Natural killer cell treated with Interleukin-12 subunit alpha and Interleukin-12 subunit beta and Interleukin-15 and Interleukin-18, amount 100 ng/mL, for 72 hours (primary cell): ENCODE results near the gene ABCA2. TPM values are rescaled to one million over a fixed set of nuclear protein-coding genes. Genes with fewer than 3 reads are reported as not detected.

Experiments used
- ATAC-seq, 2 donors: fragments of 150-1000 bp; cut with Tn5 transposase in 1 of 2; sonication (Bioruptor Pico), chemical (Tn5 transposase) in 1 of 2; 2 replicates each; pipeline ENCODE4 v1.10.0; 2021
- DNase-seq: peaks from one replicate; pipeline ENCODE4 v3.0.0; 2022; ENCODE audit warnings: low spot score
- H3K27ac Mint-ChIP-seq, 2 donors: 1 replicate in 1 of 2; 2 replicates in 1 of 2; pipeline ENCODE4 v1.8.0; 2022; ENCODE audit warnings: mixed read lengths in 2 of 2, mild to moderate bottlenecking in 1 of 2, moderate library complexity in 1 of 2
- H3K27me3 Mint-ChIP-seq, 2 donors: 1 replicate in 1 of 2; 2 replicates in 1 of 2; pipeline ENCODE4 v1.8.0; 2022; ENCODE audit warnings: mixed read lengths in 2 of 2
- H3K36me3 Mint-ChIP-seq: one replicate; pipeline ENCODE4 v1.8.0; 2022; ENCODE audit warnings: mixed read lengths
- H3K4me1 Mint-ChIP-seq, 2 donors: 1 replicate in 1 of 2; 2 replicates in 1 of 2; pipeline ENCODE4 v1.8.0; 2022; ENCODE audit warnings: low read depth in 2 of 2, mixed read lengths in 2 of 2, mild to moderate bottlenecking in 1 of 2
- H3K4me3 Mint-ChIP-seq: one replicate; pipeline ENCODE4 v1.8.0; 2022; ENCODE audit warnings: mixed read lengths
- H3K9me3 Mint-ChIP-seq: 2 replicates; pipeline ENCODE4 v1.8.0; 2022; ENCODE audit warnings: mixed read lengths
- total RNA-seq, 2 donors: library from RNA; stranded (reverse); gene quantifications; one replicate each; pipeline ENCODE4 v1.2.3, GENCODE V29; 2022

The ABCA2 gene
- total RNA-seq, 2 donors from 2014 or later = 77.6 to 109 TPM

DNA sequence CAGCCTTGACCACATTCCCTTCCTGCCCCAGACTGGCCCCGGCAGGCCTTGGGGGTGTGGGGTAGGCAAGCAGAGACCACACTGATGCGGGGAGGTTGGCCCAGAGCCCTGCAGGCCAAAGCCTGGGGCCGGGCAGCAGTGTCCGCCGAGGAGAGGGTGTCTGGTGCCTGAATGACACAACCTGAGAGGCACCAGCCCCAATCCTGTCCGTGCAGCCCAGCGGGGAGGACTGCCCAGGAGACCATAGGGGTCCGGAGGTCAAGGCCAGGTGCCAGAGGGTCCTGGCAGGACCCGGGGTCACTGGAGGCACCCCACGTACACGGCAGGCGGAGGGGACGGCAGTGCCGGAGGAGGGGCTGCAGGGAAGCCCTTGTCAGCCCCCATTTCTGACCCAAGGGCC is 56.3 kb downstream of the ABCA2 start:
- H3K4me1 Mint-ChIP-seq = peaks cover 6 to 13% of the 10 kb centered on the region in 2 donors
- no peaks in the 10 kb centered on the region for H3K36me3 Mint-ChIP-seq
- no peak overlapping the region for H3K27ac Mint-ChIP-seq
- H3K4me3 Mint-ChIP-seq = no peak overlapping the region
- no peaks in the 10 kb centered on the region for H3K9me3 Mint-ChIP-seq
- no peak for DNase-seq
- H3K27me3 Mint-ChIP-seq = no peaks in the 10 kb centered on the region
- no peak for ATAC-seq

DNA sequence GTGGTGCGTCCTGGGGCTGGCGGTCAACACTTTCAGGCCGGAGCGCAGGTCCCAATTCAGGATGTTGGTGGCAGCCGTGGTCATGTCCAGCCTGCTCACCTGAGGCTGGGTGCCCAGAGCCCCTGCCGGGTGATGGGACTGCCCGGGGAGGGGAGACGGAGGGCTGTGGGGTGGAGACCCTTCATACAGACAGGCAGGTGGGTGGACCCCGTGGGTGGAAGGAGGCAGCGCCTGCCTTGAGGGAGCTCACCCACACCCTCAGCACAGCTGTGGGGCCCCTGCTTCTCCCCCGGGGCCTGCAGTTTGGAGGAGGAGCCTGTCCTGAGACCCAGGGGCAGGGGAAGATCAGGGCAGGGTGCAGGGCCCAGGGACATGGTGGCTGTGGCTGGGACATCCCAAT is 57.7 kb downstream of the ABCA2 start:
- ATAC-seq (no peak), DNase-seq (no peak)
- Mint-ChIP-seq H3K4me1 (peaks cover 11 to 14% of the 10 kb centered on the region in 2 donors), H3K27ac (no peak overlapping the region), H3K4me3 (no peak overlapping the region), H3K27me3 (no peaks in the 10 kb centered on the region), H3K9me3 (no peaks in the 10 kb centered on the region), H3K36me3 (no peaks in the 10 kb centered on the region)

- Mint-ChIP-seq H3K27ac (no peak overlapping the region), H3K36me3 (no peaks in the 10 kb centered on the region), H3K4me3 (no peak overlapping the region), H3K9me3 (no peaks in the 10 kb centered on the region), H3K4me1 (peaks cover 7 to 11% of the 10 kb centered on the region in 2 donors), H3K27me3 (no peaks in the 10 kb centered on the region)
- no peak for ATAC-seq
- DNase-seq = no peak
Observed at GRCh38 chr9:136969774-136970173, 58.3 kb downstream of the ABCA2 start.

DNA sequence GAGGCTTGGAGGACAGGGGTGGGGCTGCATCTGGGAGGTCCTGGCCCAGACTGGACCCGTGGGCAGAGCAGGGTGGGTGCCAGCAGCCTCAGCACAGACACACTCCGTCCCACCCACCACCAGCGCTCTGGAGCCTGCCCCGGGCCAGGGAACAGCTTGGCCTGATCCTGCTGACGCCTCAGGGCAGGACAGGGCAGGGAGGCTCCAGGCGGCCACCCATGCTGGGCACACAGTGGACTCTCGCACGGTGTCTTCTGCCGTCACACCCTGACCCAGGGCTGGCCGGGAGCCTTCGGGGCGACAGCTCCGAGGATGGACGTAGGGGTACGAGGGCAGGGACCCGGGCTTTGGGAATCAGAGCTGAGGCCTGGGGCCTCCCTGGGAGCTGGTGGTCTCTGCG is 58.9 kb downstream of the ABCA2 start:
- Mint-ChIP-seq H3K27ac (no peak overlapping the region), H3K27me3 (no peaks in the 10 kb centered on the region), H3K4me1 (peaks cover 7 to 11% of the 10 kb centered on the region in 2 donors), H3K36me3 (no peaks in the 10 kb centered on the region), H3K4me3 (no peak overlapping the region), H3K9me3 (no peaks in the 10 kb centered on the region)
- ATAC-seq (no peak), DNase-seq (no peak)

DNA sequence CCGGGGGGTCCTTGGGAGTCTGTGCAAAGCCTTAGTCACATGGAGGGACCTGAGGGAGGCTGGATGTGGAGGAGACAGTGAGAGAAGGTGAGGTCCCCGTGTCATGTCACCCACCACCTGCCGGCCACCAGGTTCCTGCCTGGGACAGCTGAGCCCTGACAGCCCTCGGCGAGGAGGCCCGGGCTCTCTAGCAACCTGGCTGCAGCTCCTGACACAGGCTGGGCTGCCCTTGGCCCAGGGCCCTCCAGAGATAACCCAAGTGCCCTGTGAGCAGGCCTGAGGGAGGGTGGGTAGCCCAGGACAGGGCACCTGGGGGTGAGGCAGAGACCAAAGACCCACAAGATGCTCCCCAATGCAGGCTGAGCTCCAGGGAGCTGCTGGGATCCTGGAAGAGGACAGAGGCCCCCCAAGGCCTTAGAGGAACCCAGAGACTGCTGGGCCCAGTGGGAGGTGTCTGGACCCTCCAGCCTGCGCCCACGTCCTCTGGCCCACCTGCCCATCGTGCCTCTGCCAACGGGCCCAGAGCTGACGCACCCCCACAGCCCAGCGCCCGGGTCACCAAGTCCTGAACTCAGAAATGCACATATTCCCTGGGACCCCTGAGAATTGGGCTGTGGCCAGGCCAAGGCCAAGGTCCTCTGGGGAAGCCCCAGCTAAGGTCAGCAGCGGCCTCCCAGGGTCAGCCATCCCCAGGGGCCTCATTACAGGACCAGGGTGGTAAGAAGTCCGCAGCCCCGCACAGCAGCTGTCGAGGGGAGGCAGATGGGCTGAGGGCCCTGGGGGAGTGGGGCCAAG is 59.5 kb downstream of the ABCA2 start:
- DNase-seq (no peak), ATAC-seq (no peak)
- H3K36me3 Mint-ChIP-seq = no peaks in the 10 kb centered on the region
- no peaks in the 10 kb centered on the region for H3K9me3 Mint-ChIP-seq
- no peaks in the 10 kb centered on the region for H3K27me3 Mint-ChIP-seq
- H3K27ac Mint-ChIP-seq = no peak overlapping the region
- H3K4me3 Mint-ChIP-seq = no peak overlapping the region
- peaks cover 7 to 11% of the 10 kb centered on the region in 2 donors for H3K4me1 Mint-ChIP-seq

- peak; percentile 39 to 52 for ATAC-seq
- H3K27me3 Mint-ChIP-seq = no peaks in the 10 kb centered on the region
- H3K4me1 Mint-ChIP-seq = peaks cover 19% of the 10 kb centered on the region in 2 donors
- H3K36me3 Mint-ChIP-seq = no peaks in the 10 kb centered on the region
- H3K4me3 Mint-ChIP-seq = peak overlapping the region; percentile 73
- H3K27ac Mint-ChIP-seq = peak overlapping the region; percentile 43 to 91
- no peaks in the 10 kb centered on the region for H3K9me3 Mint-ChIP-seq
- DNase-seq = no peak
Observed at GRCh38 chr9:136965771-136966484, 62.1 kb downstream of the ABCA2 start.

GRCh38 chr9:136964833-136965422 is 63.1 kb downstream of the ABCA2 start:
- H3K36me3 Mint-ChIP-seq = no peaks in the 10 kb centered on the region
- peaks cover 22 to 27% of the 10 kb centered on the region in 2 donors for H3K4me1 Mint-ChIP-seq
- DNase-seq (no peak), ATAC-seq (no peak)
- no peaks in the 10 kb centered on the region for H3K9me3 Mint-ChIP-seq
- no peak overlapping the region for H3K27ac Mint-ChIP-seq
- H3K27me3 Mint-ChIP-seq = no peaks in the 10 kb centered on the region
- no peak overlapping the region for H3K4me3 Mint-ChIP-seq

- Mint-ChIP-seq H3K27ac (no peak overlapping the region), H3K27me3 (no peaks in the 10 kb centered on the region), H3K4me1 (peaks cover 23 to 27% of the 10 kb centered on the region in 2 donors), H3K36me3 (no peaks in the 10 kb centered on the region), H3K9me3 (no peaks in the 10 kb centered on the region), H3K4me3 (no peak overlapping the region)
- DNase-seq (no peak), ATAC-seq (no peak)
Observed at GRCh38 chr9:136964171-136964689, 63.8 kb downstream of the ABCA2 start.

DNA sequence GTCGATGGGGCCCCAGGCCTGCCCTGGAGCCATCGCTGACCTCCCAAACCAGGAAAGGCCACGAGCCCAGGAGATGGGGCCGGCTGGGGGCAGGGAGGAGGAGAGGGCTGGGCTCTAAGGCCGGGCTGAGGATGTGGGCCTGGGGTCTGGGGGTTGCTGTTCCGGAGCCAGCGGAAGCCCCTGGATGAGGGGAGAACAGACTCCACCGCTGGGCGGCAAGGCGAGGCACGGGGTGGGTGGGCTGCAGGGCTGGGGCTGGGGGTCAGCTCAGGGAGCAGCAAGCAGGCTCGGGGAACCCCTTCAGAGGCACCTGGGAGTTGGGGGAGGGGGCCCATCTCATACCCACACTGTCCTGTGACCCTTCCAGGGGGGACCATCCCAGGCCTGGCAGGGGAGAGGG is 64.3 kb downstream of the ABCA2 start:
- ATAC-seq (no peak), DNase-seq (no peak)
- H3K36me3 Mint-ChIP-seq = no peaks in the 10 kb centered on the region
- peaks cover 23 to 29% of the 10 kb centered on the region in 2 donors for H3K4me1 Mint-ChIP-seq
- H3K27ac Mint-ChIP-seq = no peak overlapping the region
- H3K9me3 Mint-ChIP-seq = no peaks in the 10 kb centered on the region
- no peaks in the 10 kb centered on the region for H3K27me3 Mint-ChIP-seq
- H3K4me3 Mint-ChIP-seq = no peak overlapping the region

DNA sequence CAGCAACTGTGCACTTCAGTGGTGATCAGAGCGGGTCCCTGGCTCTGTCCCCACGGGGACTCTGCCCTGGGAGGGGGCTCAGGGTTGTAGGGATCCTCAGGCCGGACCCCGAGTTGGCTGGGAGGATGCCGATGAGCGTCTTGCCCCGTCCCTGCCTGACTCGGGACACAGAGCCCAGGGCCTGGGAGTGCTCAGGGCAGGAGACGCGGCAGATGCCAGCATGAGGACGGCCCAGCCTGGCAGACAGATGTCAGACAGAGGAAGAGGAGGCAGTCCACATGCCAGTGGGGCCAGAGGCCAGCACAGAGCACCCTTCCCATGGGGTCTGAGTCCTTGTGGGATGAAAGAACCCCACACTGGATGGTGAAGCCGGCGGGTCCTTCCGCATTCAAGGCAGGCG is 64.7 kb downstream of the ABCA2 start:
- DNase-seq = no peak
- H3K4me3 Mint-ChIP-seq = no peak overlapping the region
- H3K27ac Mint-ChIP-seq = no peak overlapping the region
- ATAC-seq = no peak
- H3K9me3 Mint-ChIP-seq = no peaks in the 10 kb centered on the region
- H3K4me1 Mint-ChIP-seq = peaks cover 23 to 30% of the 10 kb centered on the region in 2 donors
- H3K36me3 Mint-ChIP-seq = no peaks in the 10 kb centered on the region
- no peaks in the 10 kb centered on the region for H3K27me3 Mint-ChIP-seq

- DNase-seq (no peak), ATAC-seq (no peak)
- Mint-ChIP-seq H3K4me3 (no peak overlapping the region), H3K4me1 (peaks cover 23 to 35% of the 10 kb centered on the region in 2 donors), H3K27ac (no peak overlapping the region), H3K9me3 (no peaks in the 10 kb centered on the region), H3K27me3 (no peaks in the 10 kb centered on the region), H3K36me3 (no peaks in the 10 kb centered on the region)
Observed at GRCh38 chr9:136962701-136963248, 65.3 kb downstream of the ABCA2 start.

GRCh38 chr9:136962163-136962562 is 65.9 kb downstream of the ABCA2 start:
- Mint-ChIP-seq H3K4me1 (peaks cover 23 to 39% of the 10 kb centered on the region in 2 donors), H3K36me3 (no peaks in the 10 kb centered on the region), H3K27ac (no peak overlapping the region), H3K9me3 (no peaks in the 10 kb centered on the region), H3K27me3 (no peaks in the 10 kb centered on the region), H3K4me3 (no peak overlapping the region)
- ATAC-seq = no peak
- DNase-seq = no peak

GRCh38 chr9:136961279-136962065 is 66.6 kb downstream of the ABCA2 start:
- ATAC-seq (no peak), DNase-seq (no peak)
- H3K9me3 Mint-ChIP-seq = peaks cover 4% of the 10 kb centered on the region
- H3K4me3 Mint-ChIP-seq = no peak overlapping the region
- no peaks in the 10 kb centered on the region for H3K27me3 Mint-ChIP-seq
- H3K27ac Mint-ChIP-seq = no peak overlapping the region
- no peaks in the 10 kb centered on the region for H3K36me3 Mint-ChIP-seq
- peaks cover 27 to 43% of the 10 kb centered on the region in 2 donors for H3K4me1 Mint-ChIP-seq
